ES-I3 (cell line): ENCODE results near the gene SLC16A2.

Source experiments
- H3K36me3 ChIP-seq: 2 replicates; pipeline ENCODE4 v1.6.1; 2013; ENCODE audit warnings: mild to moderate bottlenecking, low read length, control low read depth, moderate library complexity; ENCODE audit not compliant: insufficient read depth
- H3K4me1 ChIP-seq: 2 replicates; pipeline ENCODE4 v1.6.1; 2013; ENCODE audit warnings: mild to moderate bottlenecking, control low read depth, low read length; ENCODE audit not compliant: insufficient read depth
- H3K9ac ChIP-seq: 2 replicates; pipeline ENCODE4 v1.6.1; 2013; ENCODE audit warnings: low read depth, mild to moderate bottlenecking, low read length, moderate library complexity
- H3K9me3 ChIP-seq: 2 replicates; pipeline ENCODE4 v1.6.1; 2013; ENCODE audit warnings: mild to moderate bottlenecking, low read length, moderate library complexity; ENCODE audit not compliant: control insufficient read depth, insufficient read depth

Gene SLC16A2

DNA sequence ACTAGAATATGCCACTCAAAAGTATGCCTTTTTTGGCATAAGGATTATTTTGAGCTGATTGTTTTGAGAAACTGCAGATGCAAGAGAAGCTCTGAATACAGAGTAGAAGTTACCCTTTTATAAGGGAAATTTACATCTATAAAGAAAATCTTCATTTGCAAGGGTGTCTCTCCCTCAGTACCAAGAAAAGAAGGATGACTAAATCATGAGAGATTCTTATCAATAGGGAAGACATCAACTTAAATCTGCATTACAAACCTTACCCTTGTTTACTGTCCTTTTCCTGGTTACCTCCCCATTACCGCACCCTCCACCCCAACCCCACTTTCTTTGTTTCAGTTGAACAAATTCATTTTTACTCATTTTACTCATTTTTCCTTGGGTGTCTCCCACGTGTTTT lies 130.6 kb downstream of the SLC16A2 start:
- peaks cover 4% of the 10 kb centered on the region for H3K4me1 ChIP-seq
- no peaks in the 10 kb centered on the region for H3K36me3 ChIP-seq

DNA sequence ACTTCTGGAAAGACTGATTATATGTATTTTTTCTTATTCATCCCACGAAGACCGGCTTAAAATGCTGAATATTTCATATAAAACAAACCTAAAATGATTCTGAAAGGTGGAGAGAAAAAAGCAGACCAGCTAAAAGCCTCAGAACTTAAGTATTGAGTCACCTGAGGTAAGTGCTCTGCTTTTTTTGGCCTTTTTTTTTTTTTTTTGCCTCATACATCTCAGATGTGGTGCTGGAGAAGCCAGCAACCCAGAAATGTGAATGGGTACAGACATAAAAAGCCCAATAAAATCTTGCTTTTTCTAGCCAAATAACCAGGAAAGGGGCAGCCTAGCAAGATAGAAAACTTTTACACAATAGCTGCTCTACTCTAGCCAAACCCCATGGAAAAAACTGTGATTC lies 136.1 kb downstream of the SLC16A2 start:
- Histone ChIP-seq H3K36me3 (no peaks in the 10 kb centered on the region), H3K4me1 (no peaks in the 10 kb centered on the region), H3K9ac (no peak overlapping the region), H3K9me3 (no peaks in the 10 kb centered on the region; the same call in 1 of the 2 replicates)

More for the DNA sequence above, 130.6 kb downstream of the SLC16A2 start:
- Histone ChIP-seq H3K9ac (no peak overlapping the region), H3K9me3 (no peaks in the 10 kb centered on the region; the same call in 1 of the 2 replicates)

DNA sequence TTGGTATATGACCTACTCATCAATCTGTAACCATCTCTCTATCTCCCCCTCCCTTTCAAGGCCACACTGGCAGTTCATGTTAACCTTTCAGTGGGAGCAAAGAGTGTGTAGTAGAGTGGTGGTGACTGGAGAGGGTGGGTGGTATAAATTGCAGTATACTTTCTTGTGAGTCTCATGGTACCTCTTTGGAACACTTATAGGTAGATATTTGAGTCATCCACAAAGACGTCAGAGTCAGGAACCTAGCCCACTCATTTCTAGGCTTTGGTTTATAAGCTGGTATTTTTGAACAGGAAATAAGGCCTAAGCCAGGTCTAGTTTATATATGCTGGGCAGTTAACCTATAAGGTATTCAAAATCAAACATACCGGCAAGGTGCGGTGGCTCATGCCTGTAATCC lies 156.8 kb downstream of the SLC16A2 start:
- no peaks in the 10 kb centered on the region for H3K9me3 ChIP-seq
- no peaks in the 10 kb centered on the region for H3K36me3 ChIP-seq
- no peak overlapping the region for H3K9ac ChIP-seq
- H3K4me1 ChIP-seq = no peaks in the 10 kb centered on the region

DNA sequence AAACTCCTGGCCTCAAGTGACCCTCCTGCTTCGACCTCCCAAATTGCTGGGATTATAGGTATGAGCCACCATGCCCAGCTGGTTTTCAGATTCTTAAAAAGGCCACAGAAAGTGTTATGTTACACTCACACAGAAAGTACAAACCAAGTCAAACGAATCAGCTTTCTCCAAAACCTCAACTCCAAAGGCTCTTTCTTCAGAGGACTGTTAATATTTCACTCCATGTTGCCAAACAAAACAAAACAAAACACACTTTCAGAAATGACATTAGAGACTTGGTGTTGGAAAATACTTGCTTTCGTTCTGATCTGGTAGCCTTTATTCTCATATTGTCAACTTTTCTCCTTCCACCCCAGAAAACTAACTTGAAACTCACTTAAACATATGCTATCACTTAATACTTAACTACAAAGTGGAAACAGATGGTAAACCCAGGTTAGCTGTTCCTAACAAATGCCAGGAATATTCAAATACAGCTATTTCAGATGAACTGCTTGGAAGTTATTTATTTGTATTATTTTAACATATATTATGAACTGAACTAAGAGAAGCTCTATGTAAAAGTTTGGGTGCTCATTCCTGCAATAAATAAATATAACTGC lies 158.4 kb downstream of the SLC16A2 start:
- Histone ChIP-seq H3K9me3 (no peaks in the 10 kb centered on the region), H3K4me1 (no peaks in the 10 kb centered on the region), H3K9ac (no peak overlapping the region), H3K36me3 (no peaks in the 10 kb centered on the region)
